Mesothelial cell of epicardium (in vitro differentiated cells): ENCODE data around the gene TANGO6. TPM values are rescaled to one million over a fixed set of nuclear protein-coding genes. Genes with fewer than 3 reads are reported as not detected.
A peak's percentile ranks its signal among the peaks of the same experiment; 100 is the strongest.

ENCODE experiments used
- DNase-seq, 2 experiments: peaks; one replicate each; pipeline ENCODE4 v3.0.0; 2021; ENCODE audit warnings: low spot score in 2 of 2; ENCODE audit not compliant: unreplicated experiment in 2 of 2
- H3K27ac Mint-ChIP-seq: 2 replicates; pipeline ENCODE4 v1.8.0; 2021; ENCODE audit warnings: mixed read lengths
- H3K27me3 Mint-ChIP-seq: 2 replicates; pipeline ENCODE4 v1.8.0; 2021; ENCODE audit warnings: low read depth, mixed read lengths
- H3K36me3 Mint-ChIP-seq: 2 replicates; pipeline ENCODE4 v1.8.0; 2021; ENCODE audit warnings: mixed read lengths
- H3K4me1 Mint-ChIP-seq: 2 replicates; pipeline ENCODE4 v1.8.0; 2021; ENCODE audit warnings: mixed read lengths
- H3K4me3 Mint-ChIP-seq: 2 replicates; pipeline ENCODE4 v1.8.0; 2021; ENCODE audit warnings: mild to moderate bottlenecking, moderate library complexity, mixed read lengths
- H3K9me3 Mint-ChIP-seq: 2 replicates; pipeline ENCODE4 v1.8.0; 2021; ENCODE audit warnings: mixed read lengths
- CTCF ChIP-seq: fragments of 200-600 bp; sonication (generic); IDR thresholded peaks from one replicate; pipeline ENCODE4 v1.5.0; 2021; ENCODE audit warnings: antibody characterized with exemption; ENCODE audit not compliant: unreplicated experiment
- total RNA-seq: library from RNA; stranded (reverse); gene quantifications from 3 replicates; pipeline ENCODE4 v1.2.1, GENCODE V29; 2021

Gene TANGO6
- total RNA-seq, 1 donor from 2014 or later = 12.8 TPM

- Mint-ChIP-seq H3K9me3 (no peaks in the 10 kb centered on the region), H3K36me3 (peaks cover 11% of the 10 kb centered on the region), H3K27ac (no peak overlapping the region), H3K4me1 (peaks cover 7% of the 10 kb centered on the region), H3K27me3 (no peaks in the 10 kb centered on the region), H3K4me3 (no peak overlapping the region)
- no peak for DNase-seq
- TF ChIP-seq CTCF = no peak
Observed at GRCh38 chr16:68972013-68972412, 128.7 kb downstream of the TANGO6 start.

GRCh38 chr16:68972720-68973119, 129.4 kb downstream of the TANGO6 start:
- H3K4me1 Mint-ChIP-seq = peaks cover 7% of the 10 kb centered on the region
- H3K27ac Mint-ChIP-seq = peak overlapping the region; percentile 2
- TF ChIP-seq CTCF = no peak
- H3K9me3 Mint-ChIP-seq = no peaks in the 10 kb centered on the region
- DNase-seq = no peak
- peaks cover 11% of the 10 kb centered on the region for H3K36me3 Mint-ChIP-seq
- no peak overlapping the region for H3K4me3 Mint-ChIP-seq
- H3K27me3 Mint-ChIP-seq = no peaks in the 10 kb centered on the region

GRCh38 chr16:68973611-68974120, 130.3 kb downstream of the TANGO6 start:
- no peak overlapping the region for H3K27ac Mint-ChIP-seq
- H3K9me3 Mint-ChIP-seq = no peaks in the 10 kb centered on the region
- H3K4me3 Mint-ChIP-seq = no peak overlapping the region
- no peaks in the 10 kb centered on the region for H3K27me3 Mint-ChIP-seq
- H3K36me3 Mint-ChIP-seq = peaks cover 12% of the 10 kb centered on the region
- no peak for DNase-seq
- peaks cover 7% of the 10 kb centered on the region for H3K4me1 Mint-ChIP-seq
- no peak for TF ChIP-seq CTCF

- Mint-ChIP-seq H3K27ac (no peak overlapping the region), H3K36me3 (peaks cover 10% of the 10 kb centered on the region), H3K27me3 (no peaks in the 10 kb centered on the region), H3K4me1 (no peaks in the 10 kb centered on the region), H3K9me3 (no peaks in the 10 kb centered on the region), H3K4me3 (no peak overlapping the region)
- DNase-seq = no peak
- TF ChIP-seq CTCF = no peak
Observed at GRCh38 chr16:68978303-68978954, 135.1 kb downstream of the TANGO6 start.

GRCh38 chr16:68980695-68981315, 137.5 kb downstream of the TANGO6 start:
- H3K4me3 Mint-ChIP-seq = no peak overlapping the region
- peaks cover 4% of the 10 kb centered on the region for H3K36me3 Mint-ChIP-seq
- no peaks in the 10 kb centered on the region for H3K4me1 Mint-ChIP-seq
- no peak for DNase-seq
- TF ChIP-seq CTCF = no peak
- H3K27ac Mint-ChIP-seq = no peak overlapping the region
- H3K9me3 Mint-ChIP-seq = no peaks in the 10 kb centered on the region
- H3K27me3 Mint-ChIP-seq = no peaks in the 10 kb centered on the region
